ENCODE measurements around the gene RHBDD1.

Gene RHBDD1
- 25.3 to 39.1 reads per million in 2 donors for total RNA-seq

GRCh38 chr2:226835796-226836547, at the start of gene RHBDD1:
Gene RHBDD1 (plus strand): TSS chr2:226836054. CDS start chr2:226864694, 28,640 bp downstream.
- peak; percentile 84 to 99 (median 90) for DNase-seq

DNA sequence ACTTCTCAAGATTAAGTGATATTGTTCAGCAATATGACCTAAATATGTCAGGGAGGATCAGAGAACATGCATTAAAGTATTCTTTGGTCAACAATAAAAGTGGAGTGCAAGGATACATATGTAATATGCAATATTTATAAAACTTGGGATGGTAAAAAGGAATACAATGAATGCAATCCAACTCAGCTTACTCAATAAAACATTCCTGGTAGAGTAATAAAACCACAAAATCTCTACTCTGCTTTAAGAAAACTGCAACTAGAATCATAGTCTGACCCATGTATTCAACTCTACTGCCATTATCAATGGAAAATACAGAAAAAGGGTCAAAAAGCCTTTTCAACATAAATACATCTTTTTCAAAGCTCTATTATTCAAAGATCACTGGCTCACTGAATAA, 47.8 kb upstream of the RHBDD1 start:
- no peak for DNase-seq

DNA sequence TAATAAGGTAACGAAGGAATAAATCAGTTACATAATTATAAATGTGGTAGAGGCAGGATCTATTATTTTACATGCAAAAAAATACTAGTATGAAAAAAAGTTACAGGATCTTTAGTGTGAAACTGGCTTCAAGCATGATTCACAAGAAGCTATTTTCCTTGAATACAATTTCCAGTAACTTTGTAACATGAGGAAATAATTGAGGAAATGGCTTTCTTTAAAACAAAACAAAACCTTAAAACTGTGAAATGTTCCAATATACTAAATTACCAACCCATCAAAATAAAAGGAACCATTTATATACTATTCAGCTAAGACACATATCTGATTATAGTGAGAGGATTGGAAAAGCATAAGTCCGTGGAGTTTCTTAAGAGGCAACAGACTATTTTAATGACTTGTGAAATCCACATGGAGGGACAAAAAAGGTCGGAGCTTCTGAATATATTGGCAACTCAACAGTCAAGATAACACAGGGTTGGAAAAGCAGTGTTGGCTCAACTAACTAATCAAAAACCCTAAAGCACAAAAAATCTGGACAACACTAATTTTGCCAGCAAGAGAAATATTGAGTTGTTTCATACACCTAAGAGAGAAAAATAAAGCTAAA, 46.9 kb upstream of the RHBDD1 start:
- no peak for DNase-seq

GRCh38 chr2:226790011-226790410, 45.8 kb upstream of the RHBDD1 start:
- no peak for DNase-seq

- DNase-seq: no peak
Measured at GRCh38 chr2:226790431-226790830, 45.4 kb upstream of the RHBDD1 start.

DNA sequence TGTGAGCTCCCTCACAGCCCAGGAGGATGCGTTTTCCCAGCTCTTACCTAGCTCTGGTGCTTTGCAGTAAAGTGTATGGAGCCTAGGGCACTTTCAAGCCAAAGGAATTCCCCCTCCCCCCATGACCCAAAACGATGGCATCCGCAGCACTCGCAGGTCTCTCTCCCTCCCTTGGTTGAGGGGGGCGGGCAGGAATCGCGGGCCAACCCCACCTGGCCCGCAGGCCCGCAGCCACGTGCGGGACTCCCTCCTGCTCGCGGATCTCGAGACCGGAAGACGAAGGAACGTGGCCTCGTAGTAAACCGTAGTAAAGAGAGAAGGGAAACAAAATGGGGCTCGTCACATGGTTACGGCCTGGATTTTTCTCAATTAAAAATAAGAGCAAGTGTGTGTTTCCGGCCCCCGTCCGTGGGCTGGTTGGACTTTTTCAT, 44.8 kb upstream of the RHBDD1 start:
- peak in 2 of 5 experiments; percentile 59 to 89 for DNase-seq

DNA sequence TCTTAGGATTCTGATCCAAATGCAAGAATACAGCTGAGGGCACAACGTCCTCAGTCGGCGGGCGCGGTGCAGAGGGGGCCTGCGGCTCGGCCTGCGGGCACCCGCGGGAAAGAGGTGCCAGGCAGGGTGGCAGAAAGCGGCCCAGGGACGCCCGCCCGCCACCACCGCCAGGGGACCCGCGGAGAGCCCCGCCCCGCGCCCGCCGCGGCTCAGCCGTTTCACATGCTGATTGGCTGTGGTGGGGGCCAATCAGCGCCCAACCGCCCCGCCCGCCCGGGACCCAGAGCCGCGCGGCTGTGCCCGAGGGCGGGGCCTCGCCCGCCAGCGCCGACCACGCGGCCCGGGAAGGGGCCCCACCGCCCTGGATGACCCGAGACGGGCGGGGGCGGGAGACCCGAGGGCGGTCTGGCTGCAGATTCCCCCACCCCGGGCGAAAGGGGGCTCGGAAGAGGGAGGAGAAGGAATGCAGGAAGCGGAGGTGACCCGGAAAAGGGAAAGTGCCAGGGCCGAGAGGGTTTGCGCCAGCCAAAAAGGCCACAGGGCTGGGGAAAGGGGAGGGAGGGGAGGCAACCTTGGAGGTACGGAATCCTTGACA, 44.3 kb upstream of the RHBDD1 start:
- peak; percentile 83 to 95 (median 89) for DNase-seq

- DNase-seq: no peak
Measured at GRCh38 chr2:226792155-226792881, 43.5 kb upstream of the RHBDD1 start.

- DNase-seq: no peak
Measured at GRCh38 chr2:226793646-226794045, 42.2 kb upstream of the RHBDD1 start.

GRCh38 chr2:226794196-226794661, 41.6 kb upstream of the RHBDD1 start:
- no peak for DNase-seq

DNA sequence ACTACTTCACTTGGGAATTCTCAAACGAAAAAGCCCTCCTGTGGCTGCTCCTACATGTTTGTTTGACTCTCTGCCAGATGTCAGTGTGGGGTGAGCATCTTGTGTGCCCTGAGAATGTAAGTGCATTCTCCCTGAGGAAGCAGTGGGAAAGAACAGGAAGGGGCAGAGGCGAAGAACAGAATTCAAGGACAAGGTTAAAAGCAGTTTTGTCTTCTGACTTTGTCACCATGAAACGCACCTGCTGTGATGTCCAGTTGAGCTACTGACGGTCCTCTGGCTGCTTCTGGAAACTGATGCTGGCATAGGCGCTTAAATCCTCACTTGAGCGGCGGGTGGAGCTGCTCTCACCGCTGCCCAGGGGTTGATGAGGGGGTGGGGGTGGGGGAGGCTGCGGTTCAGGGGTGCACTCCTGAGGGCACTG, 41.1 kb upstream of the RHBDD1 start:
- no peak for DNase-seq

DNA sequence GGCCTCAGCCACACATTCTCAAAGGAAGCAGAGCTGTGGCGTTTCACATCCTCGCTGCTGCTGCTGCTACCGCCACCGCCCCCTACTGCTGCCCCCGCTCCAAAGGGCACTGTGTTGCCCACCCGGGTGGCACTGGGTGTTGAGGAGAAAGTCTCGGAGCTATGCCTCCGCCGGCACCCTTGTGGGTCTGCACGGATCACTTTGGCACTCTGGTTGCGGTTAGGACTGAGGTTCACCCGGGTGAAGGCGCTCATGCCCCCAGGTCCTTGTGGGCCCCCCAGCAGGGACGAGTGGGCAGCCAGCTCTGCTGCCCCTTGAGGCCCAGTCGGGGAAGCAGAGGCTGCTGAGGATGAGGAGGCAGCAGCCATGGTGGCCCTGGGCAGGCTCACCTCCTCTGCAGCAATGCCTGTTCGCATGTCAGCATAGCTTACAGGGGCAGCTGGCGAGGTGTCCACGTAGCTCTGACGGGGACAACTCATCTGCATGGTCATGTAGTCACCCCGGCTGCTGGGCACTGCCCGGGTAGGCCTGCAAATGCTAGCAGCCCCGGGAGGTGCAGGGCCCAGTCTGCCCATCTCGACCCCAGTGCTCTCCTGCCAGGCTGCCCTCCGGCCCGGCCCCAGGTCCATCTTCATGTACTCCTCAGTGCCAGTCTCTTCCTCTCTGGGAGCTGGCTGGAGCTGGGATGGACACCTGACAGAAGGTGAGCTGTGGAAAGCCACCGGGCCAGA, 40.4 kb upstream of the RHBDD1 start:
- DNase-seq: no peak

- DNase-seq: no peak
Measured at GRCh38 chr2:226796012-226796839, 39.6 kb upstream of the RHBDD1 start.

GRCh38 chr2:226796840-226797288, 39.0 kb upstream of the RHBDD1 start:
- DNase-seq: no peak

DNA sequence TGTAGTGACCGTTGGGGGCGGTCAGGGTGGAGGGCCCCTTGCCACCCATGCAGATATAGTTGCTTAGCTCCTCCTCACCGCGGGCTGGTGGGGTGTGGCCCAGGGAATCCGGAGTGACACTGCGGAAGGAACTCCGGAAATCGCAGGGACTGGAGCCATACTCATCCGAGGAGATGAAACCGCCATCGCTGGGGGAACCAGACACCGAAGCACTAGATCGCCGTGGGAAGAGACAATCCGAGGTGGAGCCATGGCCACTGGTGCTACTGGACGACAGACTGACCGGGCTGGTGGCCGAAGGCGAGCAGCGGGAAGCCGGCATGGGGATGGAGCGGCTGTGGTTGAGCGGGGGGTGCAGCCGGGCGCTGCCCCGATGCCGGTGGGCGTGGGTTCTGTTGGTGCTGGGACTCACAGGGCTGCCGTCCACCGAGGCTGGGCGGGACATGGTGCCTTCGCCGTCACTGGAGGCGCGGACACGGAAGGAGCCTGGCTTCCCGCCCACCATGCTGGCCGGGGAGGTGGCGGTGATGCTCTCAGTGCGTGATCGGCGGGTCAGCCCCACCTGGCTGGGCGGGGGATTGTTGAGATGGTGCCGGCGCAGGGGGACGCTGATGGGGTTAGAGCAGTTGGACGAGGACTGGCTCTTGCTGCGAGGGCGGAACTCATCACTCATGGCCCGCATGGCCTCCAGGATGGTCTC, 38.4 kb upstream of the RHBDD1 start:
- no peak for DNase-seq

GRCh38 chr2:226797989-226798421, 37.8 kb upstream of the RHBDD1 start:
- DNase-seq: no peak

DNA sequence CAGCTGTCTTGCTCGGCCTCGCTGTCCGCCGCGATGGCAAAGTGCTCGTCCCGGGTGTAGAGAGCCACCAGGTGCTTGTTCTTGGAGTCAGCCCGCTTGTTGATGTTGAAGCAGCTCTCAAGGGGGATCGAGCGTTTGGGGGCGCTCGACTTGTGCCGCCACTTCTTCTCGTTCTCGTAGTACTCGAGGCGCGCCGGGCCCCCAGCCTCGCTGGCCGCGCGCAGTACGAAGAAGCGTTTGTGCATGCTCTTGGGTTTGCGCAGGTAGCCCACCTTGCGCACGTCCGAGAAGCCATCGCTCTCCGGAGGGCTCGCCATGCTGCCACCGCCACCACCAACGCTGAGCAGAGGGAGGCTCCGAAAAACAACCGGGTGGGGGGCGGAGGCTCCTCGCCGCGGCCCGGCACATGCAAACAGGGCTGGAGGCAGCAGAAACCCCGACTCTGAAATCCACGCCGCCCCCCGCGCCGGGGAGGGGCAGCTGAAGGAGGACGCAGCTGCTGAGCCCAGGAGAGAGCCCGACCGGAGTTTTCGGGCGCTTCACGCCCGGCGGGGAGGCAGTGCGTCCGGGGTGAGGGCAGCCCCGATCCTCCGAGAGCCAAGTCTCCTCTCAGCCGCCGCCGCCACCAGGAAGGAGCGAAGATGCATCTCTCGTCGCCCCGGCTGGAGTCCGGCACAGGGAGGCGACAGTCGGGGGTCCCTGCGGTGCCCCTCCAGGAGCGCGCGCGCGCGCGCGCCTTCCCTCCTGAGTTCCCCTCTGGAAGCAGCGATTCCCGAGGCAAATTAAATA, 37.2 kb upstream of the RHBDD1 start:
- DNase-seq: peak in 2 of 5 experiments; percentile 22 to 58

GRCh38 chr2:226799211-226799975, 36.5 kb upstream of the RHBDD1 start, which contains the start of gene IRS1:
Gene IRS1 (minus strand): TSS chr2:226799820. CDS start chr2:226798738, 1,082 bp downstream.
- DNase-seq: peak in 4 of 5 experiments; percentile 31 to 78 (median 40)

All from T-helper 2 cell (primary cell).